ENCODE measurements around the gene ATN1. TPM values are rescaled to one million over a fixed set of nuclear protein-coding genes. Genes with fewer than 3 reads are reported as not detected.

Gene ATN1
- polyA plus RNA-seq, 1 donor, result 70.4 TPM

- no peak for DNase-seq (ENCODE audit: low read depth)
These were observed 47.7 kb downstream of the ATN1 start for GRCh38 chr12:6975297-6976032.

GRCh38 chr12:6977653-6978052, 49.9 kb downstream of the ATN1 start:
- no peak for DNase-seq (ENCODE audit: low read depth)

- DNase-seq (ENCODE audit: low read depth), result no peak
These were observed 50.4 kb downstream of the ATN1 start for GRCh38 chr12:6978188-6978587.

- DNase-seq (ENCODE audit: low read depth), result no peak
These were observed 50.9 kb downstream of the ATN1 start for GRCh38 chr12:6978611-6979011.

- no peak for DNase-seq (ENCODE audit: low read depth)
These were observed 51.3 kb downstream of the ATN1 start for GRCh38 chr12:6979021-6979420.

- no peak for DNase-seq (ENCODE audit: low read depth)
These were observed 51.7 kb downstream of the ATN1 start for GRCh38 chr12:6979453-6979852.

- DNase-seq (ENCODE audit: low read depth), result no peak
These were observed 52.3 kb downstream of the ATN1 start for GRCh38 chr12:6980075-6980474.

GRCh38 chr12:6980740-6981139, 53.0 kb downstream of the ATN1 start:
- no peak for DNase-seq (ENCODE audit: low read depth)

GRCh38 chr12:6981152-6982052, 53.6 kb downstream of the ATN1 start:
- no peak for DNase-seq (ENCODE audit: low read depth)

GRCh38 chr12:6982532-6982931, 54.8 kb downstream of the ATN1 start:
- DNase-seq (ENCODE audit: low read depth), result no peak

- no peak for DNase-seq (ENCODE audit: low read depth)
These were observed 60.3 kb downstream of the ATN1 start for GRCh38 chr12:6987956-6988553.

Other genes starting within 250 kb of the ATN1 start
- 47.0 TPM for gene ZNF384, start 238.6 kb upstream of the ATN1 start, polyA plus RNA-seq (ENCODE audit: insufficient read length)
- gene PIANP, start 227.1 kb upstream of the ATN1 start, polyA plus RNA-seq (ENCODE audit: insufficient read length), result 3.2 TPM
- gene COPS7A, start 203.9 kb upstream of the ATN1 start, polyA plus RNA-seq (ENCODE audit: insufficient read length), result 63.3 TPM
- gene MLF2, start 174.8 kb upstream of the ATN1 start, polyA plus RNA-seq (ENCODE audit: insufficient read length), result 130 TPM
- gene PTMS, start 161.6 kb upstream of the ATN1 start, polyA plus RNA-seq (ENCODE audit: insufficient read length), result 373 TPM
- 0.70 TPM for gene LAG3, start 155.4 kb upstream of the ATN1 start, polyA plus RNA-seq (ENCODE audit: insufficient read length)
- 5.6 TPM for gene CD4, start 138.4 kb upstream of the ATN1 start, polyA plus RNA-seq (ENCODE audit: insufficient read length)
- 16.8 TPM for gene GPR162, start 106.1 kb upstream of the ATN1 start, polyA plus RNA-seq (ENCODE audit: insufficient read length)
- 40.3 TPM for gene P3H3, start 99.6 kb upstream of the ATN1 start, polyA plus RNA-seq (ENCODE audit: insufficient read length)
- gene GNB3, start 87.0 kb upstream of the ATN1 start, polyA plus RNA-seq (ENCODE audit: insufficient read length), result 32.4 TPM
- gene CDCA3, start 76.7 kb upstream of the ATN1 start, polyA plus RNA-seq (ENCODE audit: insufficient read length), result 17.5 TPM
- gene USP5, start 75.8 kb upstream of the ATN1 start, polyA plus RNA-seq (ENCODE audit: insufficient read length), result 62.2 TPM
- gene TPI1, start 60.4 kb upstream of the ATN1 start, polyA plus RNA-seq (ENCODE audit: insufficient read length), result 1,115 TPM
- 8.9 TPM for gene SPSB2, start 54.7 kb upstream of the ATN1 start, polyA plus RNA-seq (ENCODE audit: insufficient read length)
- gene LRRC23, start 23.1 kb upstream of the ATN1 start, polyA plus RNA-seq (ENCODE audit: insufficient read length), result 10.5 TPM
- 6.1 TPM for gene ENO2, start 13.4 kb upstream of the ATN1 start, polyA plus RNA-seq (ENCODE audit: insufficient read length)
- not detected for gene RNU7-1, start 15.9 kb downstream of the ATN1 start, polyA plus RNA-seq (ENCODE audit: insufficient read length)
- 155 TPM for gene C12orf57, start 16.1 kb downstream of the ATN1 start, polyA plus RNA-seq (ENCODE audit: insufficient read length)
- 5.0 TPM for gene PTPN6, start 23.4 kb downstream of the ATN1 start, polyA plus RNA-seq (ENCODE audit: insufficient read length)
- 304 TPM for gene PHB2, start 42.7 kb downstream of the ATN1 start, polyA plus RNA-seq (ENCODE audit: insufficient read length)
- gene EMG1, start 43.0 kb downstream of the ATN1 start, polyA plus RNA-seq (ENCODE audit: insufficient read length), result 28.8 TPM
- gene LPCAT3, start 90.5 kb downstream of the ATN1 start, polyA plus RNA-seq (ENCODE audit: insufficient read length), result 20.1 TPM
- gene C1S, start 132.8 kb downstream of the ATN1 start, polyA plus RNA-seq (ENCODE audit: insufficient read length), result 66.4 TPM
- gene C1R, start 164.5 kb downstream of the ATN1 start, polyA plus RNA-seq (ENCODE audit: insufficient read length), result 80.9 TPM
- gene C1RL, start 181.3 kb downstream of the ATN1 start, polyA plus RNA-seq (ENCODE audit: insufficient read length), result 10.5 TPM
- 2.4 TPM for gene RBP5, start 200.9 kb downstream of the ATN1 start, polyA plus RNA-seq (ENCODE audit: insufficient read length)
- 13.5 TPM for gene CLSTN3, start 202.4 kb downstream of the ATN1 start, polyA plus RNA-seq (ENCODE audit: insufficient read length)